HG03139 (cell line): ENCODE results near the gene PVALB.

Experiments
- ATAC-seq: cut with Tn5 transposase; IDR thresholded peaks from one replicate; pipeline ENCODE4 v1.9.1; 2021; ENCODE audit not compliant: unreplicated experiment

The PVALB gene

GRCh38 chr22:36816636-36817524 lies at the start of gene PVALB:
TSS of gene PVALB (minus strand) at chr22:36817035. CDS start at chr22:36817005, 30 bp downstream.
- ATAC-seq = no peak

GRCh38 chr22:36865346-36865745 lies 48.5 kb upstream of the PVALB start:
- ATAC-seq = no peak

GRCh38 chr22:36864454-36865215 lies 47.8 kb upstream of the PVALB start:
- no peak for ATAC-seq

GRCh38 chr22:36863979-36864378 lies 47.1 kb upstream of the PVALB start:
- no peak for ATAC-seq

GRCh38 chr22:36863281-36863680 lies 46.4 kb upstream of the PVALB start:
- ATAC-seq = no peak

GRCh38 chr22:36862251-36863242 lies 45.7 kb upstream of the PVALB start:
- ATAC-seq = no peak

- peak; percentile 46 for ATAC-seq
Observed at GRCh38 chr22:36860821-36861659, 44.2 kb upstream of the PVALB start, which contains the start of gene NCF4. TSS of gene NCF4 (plus strand) at chr22:36861006. CDS start at chr22:36861172, 166 bp downstream.

GRCh38 chr22:36860438-36860820 lies 43.6 kb upstream of the PVALB start:
- no peak for ATAC-seq

- ATAC-seq = no peak
Observed at GRCh38 chr22:36860017-36860416, 43.2 kb upstream of the PVALB start.

GRCh38 chr22:36858966-36859365 lies 42.1 kb upstream of the PVALB start:
- ATAC-seq = no peak

GRCh38 chr22:36858156-36858555 lies 41.3 kb upstream of the PVALB start:
- no peak for ATAC-seq

GRCh38 chr22:36856792-36857135 lies 39.9 kb upstream of the PVALB start:
- no peak for ATAC-seq

- ATAC-seq = no peak
Observed at GRCh38 chr22:36856121-36856791, 39.4 kb upstream of the PVALB start.

GRCh38 chr22:36855478-36855877 lies 38.6 kb upstream of the PVALB start:
- no peak for ATAC-seq

GRCh38 chr22:36853407-36854099 lies 36.7 kb upstream of the PVALB start:
- ATAC-seq = no peak

GRCh38 chr22:36852056-36852973 lies 35.5 kb upstream of the PVALB start:
- ATAC-seq = no peak

GRCh38 chr22:36850682-36851081 lies 33.8 kb upstream of the PVALB start:
- ATAC-seq = no peak

- ATAC-seq = no peak
Observed at GRCh38 chr22:36850056-36850455, 33.2 kb upstream of the PVALB start.
